ENCODE data around the gene NCOR1. TPM values are rescaled to one million over a fixed set of nuclear protein-coding genes. Genes with fewer than 3 reads are reported as not detected.

NCOR1 gene
- total and polyA plus RNA-seq, 12 donors: 66.2 to 172 (median 95.2) TPM

DNA sequence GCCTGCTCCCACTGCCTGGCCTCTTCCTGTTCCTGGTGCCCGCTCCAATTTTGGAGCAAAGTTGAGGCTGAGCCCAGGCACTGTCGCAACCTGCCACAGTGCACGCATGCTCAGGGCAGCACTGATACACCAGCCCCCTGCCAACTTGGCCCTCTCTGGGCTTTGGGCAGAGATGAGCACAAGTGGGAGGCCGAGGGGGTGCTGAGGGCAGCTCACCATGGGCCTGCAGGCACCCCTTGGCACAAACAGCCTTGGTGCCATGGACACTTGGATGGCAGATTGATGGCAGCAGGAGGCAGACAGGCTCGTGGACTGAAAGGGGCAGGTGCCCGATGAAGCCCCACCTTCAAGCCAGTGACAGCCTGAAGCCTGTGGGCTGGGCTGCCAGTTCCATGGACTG is 44.6 kb upstream of the NCOR1 start:
- Histone ChIP-seq H3K9me3 (replicated peaks in 1 of 3) (no peaks in the 10 kb centered on the region), H3K4me3 (no peak overlapping the region), H3K4me1 (replicated peaks in 1 of 2) (peaks cover 0 to 17% of the 10 kb centered on the region in 2 donors), H3K27ac (no peak overlapping the region), H3K27me3 (no peaks in the 10 kb centered on the region), H3K36me3 (replicated peaks in 1 of 2) (no peaks in the 10 kb centered on the region)
- intact Hi-C loops (cut with DNase I): no loop called here
- WGBS, 4 donors: 91 to 100% (median 92%) methylated on average over 1 to 6 of the region's 6 CpGs
- DNase-seq: peak in 1 of 7 donors; percentile 38
- TF ChIP-seq, protein P1, sequence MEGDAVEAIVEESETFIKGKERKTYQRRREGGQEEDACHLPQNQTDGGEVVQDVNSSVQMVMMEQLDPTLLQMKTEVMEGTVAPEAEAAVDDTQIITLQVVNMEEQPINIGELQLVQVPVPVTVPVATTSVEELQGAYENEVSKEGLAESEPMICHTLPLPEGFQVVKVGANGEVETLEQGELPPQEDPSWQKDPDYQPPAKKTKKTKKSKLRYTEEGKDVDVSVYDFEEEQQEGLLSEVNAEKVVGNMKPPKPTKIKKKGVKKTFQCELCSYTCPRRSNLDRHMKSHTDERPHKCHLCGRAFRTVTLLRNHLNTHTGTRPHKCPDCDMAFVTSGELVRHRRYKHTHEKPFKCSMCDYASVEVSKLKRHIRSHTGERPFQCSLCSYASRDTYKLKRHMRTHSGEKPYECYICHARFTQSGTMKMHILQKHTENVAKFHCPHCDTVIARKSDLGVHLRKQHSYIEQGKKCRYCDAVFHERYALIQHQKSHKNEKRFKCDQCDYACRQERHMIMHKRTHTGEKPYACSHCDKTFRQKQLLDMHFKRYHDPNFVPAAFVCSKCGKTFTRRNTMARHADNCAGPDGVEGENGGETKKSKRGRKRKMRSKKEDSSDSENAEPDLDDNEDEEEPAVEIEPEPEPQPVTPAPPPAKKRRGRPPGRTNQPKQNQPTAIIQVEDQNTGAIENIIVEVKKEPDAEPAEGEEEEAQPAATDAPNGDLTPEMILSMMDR (IDR thresholded peaks at IDR 0.05): no peak
- TF ChIP-seq POLR2A (IDR thresholded peaks at IDR 0.05): no peak

DNA sequence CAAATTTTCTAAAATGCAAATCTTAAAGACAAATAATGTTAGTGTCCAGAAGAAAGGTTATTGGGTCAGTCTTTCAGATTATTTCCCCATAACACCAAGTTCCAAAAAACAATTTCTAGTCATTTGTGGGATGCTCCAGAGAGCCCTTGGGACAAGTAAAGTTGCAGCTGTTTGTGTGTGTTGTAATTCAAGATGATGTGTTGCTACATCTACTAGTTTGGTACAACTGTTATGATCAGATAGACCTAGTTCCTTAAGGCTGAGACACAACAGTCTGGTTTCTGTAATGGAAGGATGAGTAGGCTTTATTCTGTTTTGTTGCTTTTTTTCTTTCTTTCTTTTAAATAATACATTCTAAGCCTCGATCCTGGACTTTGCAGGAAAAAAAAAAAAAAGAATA is 43.6 kb upstream of the NCOR1 start:
- Histone ChIP-seq H3K36me3 (replicated peaks in 1 of 2) (no peaks in the 10 kb centered on the region), H3K27ac (no peak overlapping the region), H3K4me3 (no peak overlapping the region), H3K27me3 (no peaks in the 10 kb centered on the region), H3K4me1 (replicated peaks in 1 of 2) (peaks cover 0 to 19% of the 10 kb centered on the region in 2 donors), H3K9me3 (replicated peaks in 1 of 3) (no peaks in the 10 kb centered on the region)
- WGBS, 4 donors: 85 to 93% (median 89%) methylated on average over 1 of the region's 1 CpG
- TF ChIP-seq, protein P1 (IDR thresholded peaks at IDR 0.05): no peak
- TF ChIP-seq POLR2A (IDR thresholded peaks at IDR 0.05): no peak
- intact Hi-C loops (cut with DNase I): no loop called here
- no peak for DNase-seq

DNA sequence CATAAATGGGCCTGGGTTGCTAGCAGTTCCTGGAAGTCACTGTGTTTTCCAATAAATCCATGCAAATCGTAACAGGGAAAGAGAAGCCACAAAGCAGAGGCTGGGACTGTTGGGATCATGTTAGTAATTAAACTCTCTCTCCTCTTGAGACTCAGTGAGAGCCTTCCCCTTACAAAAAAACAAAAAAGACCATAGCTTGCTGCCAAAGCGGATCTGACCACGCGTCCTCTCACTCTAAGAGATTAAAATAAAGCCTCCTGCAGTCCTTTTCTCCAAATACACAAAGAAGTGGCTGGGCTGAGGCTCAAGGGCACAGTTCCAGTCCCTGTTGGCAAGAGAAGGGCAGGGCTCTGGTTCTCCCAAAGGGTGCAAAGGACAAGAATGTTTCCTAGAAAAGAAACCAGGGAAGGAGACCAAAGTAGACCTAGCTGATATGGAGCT is 40.2 kb upstream of the NCOR1 start:
- Histone ChIP-seq H3K27me3 (no peaks in the 10 kb centered on the region), H3K4me3 (peak overlapping the region in 1 of 4 donors; percentile 16), H3K27ac (peak overlapping the region in 3 of 5 donors; percentile 26 to 67 (median 55)), H3K4me1 (replicated peaks in 1 of 2) (peaks cover 8 to 27% of the 10 kb centered on the region in 2 donors), H3K9me3 (replicated peaks in 1 of 3) (no peaks in the 10 kb centered on the region), H3K36me3 (replicated peaks in 1 of 2) (no peaks in the 10 kb centered on the region)
- peak; percentile 30 to 84 (median 77) for DNase-seq
- TF ChIP-seq, protein P1 (IDR thresholded peaks at IDR 0.05): peak in 1 of 6 experiments; percentile 17
- TF ChIP-seq POLR2A (IDR thresholded peaks at IDR 0.05): peak in 1 of 2 donors; percentile 42
- 9 to 30% (median 16%) methylated on average over 4 of the region's 4 CpGs for WGBS, 4 donors
- intact Hi-C loops (cut with DNase I): no loop called here

DNA sequence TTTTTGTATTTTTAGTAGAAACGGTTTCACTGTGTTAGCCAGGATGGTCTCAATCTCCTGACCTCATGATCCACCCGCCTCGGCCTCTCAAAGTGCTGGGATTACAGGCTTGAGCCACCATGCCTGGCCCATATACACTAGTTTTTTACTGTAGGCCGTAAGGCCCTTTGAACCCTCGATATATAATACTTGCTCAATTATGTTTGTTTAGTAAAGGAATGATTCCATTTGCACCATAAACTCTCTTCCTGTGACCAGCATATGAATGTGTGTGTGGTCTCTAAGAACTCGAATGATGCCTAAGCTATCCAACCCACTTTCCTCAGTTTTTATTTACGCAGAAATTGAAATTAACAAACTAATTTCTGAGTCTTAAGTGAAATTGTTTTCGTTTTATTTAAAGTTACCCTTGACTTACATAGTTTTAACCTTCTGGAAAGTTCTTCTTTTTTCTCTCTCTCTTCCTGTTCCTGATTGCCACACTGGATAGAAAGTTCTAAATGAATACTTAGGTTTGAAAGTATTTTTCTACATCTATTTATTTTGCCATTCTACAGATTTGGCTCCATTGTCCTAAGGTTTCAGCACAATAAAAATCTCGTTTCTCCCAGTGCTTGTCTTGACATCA is 39.6 kb upstream of the NCOR1 start:
- DNase-seq: no peak
- Histone ChIP-seq H3K4me1 (replicated peaks in 1 of 2) (peaks cover 8 to 27% of the 10 kb centered on the region in 2 donors), H3K27ac (peak overlapping the region in 3 of 5 donors; percentile 26 to 67 (median 55)), H3K36me3 (replicated peaks in 1 of 2) (no peaks in the 10 kb centered on the region), H3K9me3 (replicated peaks in 1 of 3) (no peaks in the 10 kb centered on the region), H3K27me3 (no peaks in the 10 kb centered on the region), H3K4me3 (no peak overlapping the region)
- TF ChIP-seq, protein P1 (IDR thresholded peaks at IDR 0.05): no peak
- no peak for TF ChIP-seq POLR2A (IDR thresholded peaks at IDR 0.05)
- intact Hi-C loops (cut with DNase I): no loop called here
- 73 to 81% (median 80%) methylated on average over 9 of the region's 9 CpGs for WGBS, 4 donors
